ENCODE data around the gene FOLR1.

The FOLR1 gene

GRCh38 chr11:72236083-72236697, 44.2 kb downstream of the FOLR1 start:
- Histone ChIP-seq H3K9me3 (ENCODE audit: insufficient read depth, low read depth, low read length) (no peaks in the 10 kb centered on the region), H2AFZ (ENCODE audit: low read length) (no peak overlapping the region), H3K4me2 (ENCODE audit: low read depth, low read length, poor library complexity, severe bottlenecking) (no peak overlapping the region), H3F3A (ENCODE audit: low read depth) (peaks cover 3% of the 10 kb centered on the region), H3K4me1 (ENCODE audit: insufficient read depth, low read length, poor library complexity, severe bottlenecking) (no peaks in the 10 kb centered on the region), H3K4me3 (ENCODE audit: low read length, poor library complexity, severe bottlenecking) (no peak overlapping the region), H3K79me2 (ENCODE audit: insufficient read depth, low read length) (no peaks in the 10 kb centered on the region), H3K9ac (ENCODE audit: low read depth, low read length, poor library complexity, severe bottlenecking) (no peak overlapping the region), H3K27me3 (ENCODE audit: insufficient read depth, low read length, poor library complexity, severe bottlenecking) (no peaks in the 10 kb centered on the region), H4K20me1 (ENCODE audit: insufficient read depth, low read length, poor library complexity, severe bottlenecking) (no peaks in the 10 kb centered on the region), H3K9me2 (replicated peaks; ENCODE audit: low read depth, low read length) (no peaks in the 10 kb centered on the region), H3K36me3 (ENCODE audit: insufficient read depth, low read length) (peaks cover 59% of the 10 kb centered on the region; the same call in 1 of the 2 replicates)
- TF ChIP-seq, protein P1, sequence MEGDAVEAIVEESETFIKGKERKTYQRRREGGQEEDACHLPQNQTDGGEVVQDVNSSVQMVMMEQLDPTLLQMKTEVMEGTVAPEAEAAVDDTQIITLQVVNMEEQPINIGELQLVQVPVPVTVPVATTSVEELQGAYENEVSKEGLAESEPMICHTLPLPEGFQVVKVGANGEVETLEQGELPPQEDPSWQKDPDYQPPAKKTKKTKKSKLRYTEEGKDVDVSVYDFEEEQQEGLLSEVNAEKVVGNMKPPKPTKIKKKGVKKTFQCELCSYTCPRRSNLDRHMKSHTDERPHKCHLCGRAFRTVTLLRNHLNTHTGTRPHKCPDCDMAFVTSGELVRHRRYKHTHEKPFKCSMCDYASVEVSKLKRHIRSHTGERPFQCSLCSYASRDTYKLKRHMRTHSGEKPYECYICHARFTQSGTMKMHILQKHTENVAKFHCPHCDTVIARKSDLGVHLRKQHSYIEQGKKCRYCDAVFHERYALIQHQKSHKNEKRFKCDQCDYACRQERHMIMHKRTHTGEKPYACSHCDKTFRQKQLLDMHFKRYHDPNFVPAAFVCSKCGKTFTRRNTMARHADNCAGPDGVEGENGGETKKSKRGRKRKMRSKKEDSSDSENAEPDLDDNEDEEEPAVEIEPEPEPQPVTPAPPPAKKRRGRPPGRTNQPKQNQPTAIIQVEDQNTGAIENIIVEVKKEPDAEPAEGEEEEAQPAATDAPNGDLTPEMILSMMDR (conservative IDR thresholded peaks at IDR 0.05; ENCODE audit: low read length), result no peak
- TF ChIP-seq EZH2phosphoT487 (IDR thresholded peaks at IDR 0.05; ENCODE audit: borderline replicate concordance), result no peak

GRCh38 chr11:72236774-72237111, 44.8 kb downstream of the FOLR1 start:
- Histone ChIP-seq H3K4me2 (ENCODE audit: low read depth, low read length, poor library complexity, severe bottlenecking) (no peak overlapping the region), H3K9me2 (replicated peaks; ENCODE audit: low read depth, low read length) (no peaks in the 10 kb centered on the region), H3K9me3 (ENCODE audit: insufficient read depth, low read depth, low read length) (no peaks in the 10 kb centered on the region), H3F3A (ENCODE audit: low read depth) (peaks cover 3% of the 10 kb centered on the region), H3K79me2 (ENCODE audit: insufficient read depth, low read length) (no peaks in the 10 kb centered on the region), H3K4me3 (ENCODE audit: low read length, poor library complexity, severe bottlenecking) (no peak overlapping the region), H3K36me3 (ENCODE audit: insufficient read depth, low read length) (peaks cover 53% of the 10 kb centered on the region; the same call in 1 of the 2 replicates), H2AFZ (ENCODE audit: low read length) (no peak overlapping the region), H3K9ac (ENCODE audit: low read depth, low read length, poor library complexity, severe bottlenecking) (no peak overlapping the region), H3K4me1 (ENCODE audit: insufficient read depth, low read length, poor library complexity, severe bottlenecking) (no peaks in the 10 kb centered on the region), H3K27me3 (ENCODE audit: insufficient read depth, low read length, poor library complexity, severe bottlenecking) (no peaks in the 10 kb centered on the region), H4K20me1 (ENCODE audit: insufficient read depth, low read length, poor library complexity, severe bottlenecking) (no peaks in the 10 kb centered on the region)
- TF ChIP-seq EZH2phosphoT487 (IDR thresholded peaks at IDR 0.05; ENCODE audit: borderline replicate concordance), result no peak
- TF ChIP-seq, protein P1 (conservative IDR thresholded peaks at IDR 0.05; ENCODE audit: low read length), result no peak

- TF ChIP-seq, protein P1 (conservative IDR thresholded peaks at IDR 0.05; ENCODE audit: low read length), result no peak
- TF ChIP-seq EZH2phosphoT487 (IDR thresholded peaks at IDR 0.05; ENCODE audit: borderline replicate concordance), result no peak
- Histone ChIP-seq H4K20me1 (ENCODE audit: insufficient read depth, low read length, poor library complexity, severe bottlenecking) (no peaks in the 10 kb centered on the region), H3F3A (ENCODE audit: low read depth) (peaks cover 3% of the 10 kb centered on the region), H3K27me3 (ENCODE audit: insufficient read depth, low read length, poor library complexity, severe bottlenecking) (no peaks in the 10 kb centered on the region), H3K79me2 (ENCODE audit: insufficient read depth, low read length) (no peaks in the 10 kb centered on the region), H3K4me1 (ENCODE audit: insufficient read depth, low read length, poor library complexity, severe bottlenecking) (no peaks in the 10 kb centered on the region), H3K9me3 (ENCODE audit: insufficient read depth, low read depth, low read length) (no peaks in the 10 kb centered on the region), H3K4me2 (ENCODE audit: low read depth, low read length, poor library complexity, severe bottlenecking) (no peak overlapping the region), H3K36me3 (ENCODE audit: insufficient read depth, low read length) (peaks cover 47% of the 10 kb centered on the region; the same call in 1 of the 2 replicates), H3K4me3 (ENCODE audit: low read length, poor library complexity, severe bottlenecking) (no peak overlapping the region), H2AFZ (ENCODE audit: low read length) (no peak overlapping the region), H3K9ac (ENCODE audit: low read depth, low read length, poor library complexity, severe bottlenecking) (no peak overlapping the region), H3K9me2 (replicated peaks; ENCODE audit: low read depth, low read length) (no peaks in the 10 kb centered on the region)
These were observed 45.4 kb downstream of the FOLR1 start for GRCh38 chr11:72237112-72237931.
